Smooth muscle cell (in vitro differentiated cells): Measurements from ENCODE around the gene PADI4. TPM values are rescaled to one million over a fixed set of nuclear protein-coding genes. Genes with fewer than 3 reads are reported as not detected.

Source experiments
- DNase-seq: peaks from one replicate; lab custom pipeline; 2025; ENCODE audit not compliant: unreplicated experiment; lab: John Stamatoyannopoulos, UW
- H2AFZ ChIP-seq: fragments of 200-600 bp; sonication (generic); 2 replicates; pipeline ENCODE4 v1.6.0; 2016; ENCODE audit warnings: antibody characterized with exemption, low read depth, mild to moderate bottlenecking
- H3F3A ChIP-seq: fragments of 200-600 bp; sonication (generic); 2 replicates; pipeline ENCODE4 v1.6.0; 2017; ENCODE audit warnings: antibody characterized with exemption, low read depth
- H3K27ac ChIP-seq: fragments of 200-600 bp; sonication (generic); 2 replicates; pipeline ENCODE4 v1.5.1; 2016; ENCODE audit warnings: low read depth, mild to moderate bottlenecking
- H3K27me3 ChIP-seq: fragments of 200-600 bp; sonication (generic); 2 replicates; pipeline ENCODE4 v1.6.1; 2016; ENCODE audit warnings: low read depth, mild to moderate bottlenecking
- H3K36me3 ChIP-seq: fragments of 200-600 bp; sonication (generic); 2 replicates; pipeline ENCODE4 v1.5.1; 2016; ENCODE audit warnings: low read depth
- H3K4me1 ChIP-seq: fragments of 200-600 bp; sonication (generic); 2 replicates; pipeline ENCODE4 v1.5.1; 2016; ENCODE audit warnings: low read depth
- H3K4me2 ChIP-seq: fragments of 200-600 bp; sonication (generic); 2 replicates; pipeline ENCODE4 v1.6.0; 2016; ENCODE audit warnings: mild to moderate bottlenecking
- H3K4me3 ChIP-seq: fragments of 200-600 bp; sonication (generic); 2 replicates; pipeline ENCODE4 v1.5.1; 2016; ENCODE audit warnings: mild to moderate bottlenecking
- H3K79me2 ChIP-seq: fragments of 200-600 bp; sonication (generic); 2 replicates; pipeline ENCODE4 v1.6.0; 2016; ENCODE audit warnings: low read depth, mild to moderate bottlenecking
- H3K9ac ChIP-seq: fragments of 200-600 bp; sonication (generic); 2 replicates; pipeline ENCODE4 v1.6.0; 2016; ENCODE audit warnings: low read depth
- H3K9me3 ChIP-seq: fragments of 200-600 bp; sonication (generic); replicated peaks from 2 replicates; pipeline ENCODE4 v1.5.1; 2016; ENCODE audit warnings: low read depth
- H4K20me1 ChIP-seq: fragments of 200-600 bp; sonication (generic); 2 replicates; pipeline ENCODE4 v1.6.0; 2016; ENCODE audit warnings: low read depth
- WGBS: methylation state at CpG from one replicate; pipeline ENCODE4 v1.1.7; 2016; ENCODE audit warnings: low lambda C conversion rate; 5-methylcytosine and 5-hydroxymethylcytosine counted together
- polyA plus RNA-seq: library from polyadenylated mRNA; unstranded; fragments of >200 nt; fragmentation: Nextera tagmentation; extraction: Ambion mirVana; gene quantifications from 2 replicates; pipeline ENCODE4 v1.2.1, GENCODE V29; 2016
- total RNA-seq: library from RNA; depleted of rRNA; stranded (reverse); fragments of >200 nt; gene quantifications from 2 replicates; pipeline ENCODE4 v1.2.3, GENCODE V29; 2014
- TF ChIP-seq, protein P1 (sequence below): fragments of 200-600 bp; sonication (generic); IDR thresholded peaks from 2 replicates; pipeline ENCODE4 v1.5.1; 2017; ENCODE audit warnings: borderline replicate concordance, mild to moderate bottlenecking, antibody characterized with exemption; ENCODE audit not compliant: insufficient read depth, poor library complexity, severe bottlenecking

PADI4 gene
- total and polyA plus RNA-seq, 2 experiments from 2014 or later = not detected

DNA sequence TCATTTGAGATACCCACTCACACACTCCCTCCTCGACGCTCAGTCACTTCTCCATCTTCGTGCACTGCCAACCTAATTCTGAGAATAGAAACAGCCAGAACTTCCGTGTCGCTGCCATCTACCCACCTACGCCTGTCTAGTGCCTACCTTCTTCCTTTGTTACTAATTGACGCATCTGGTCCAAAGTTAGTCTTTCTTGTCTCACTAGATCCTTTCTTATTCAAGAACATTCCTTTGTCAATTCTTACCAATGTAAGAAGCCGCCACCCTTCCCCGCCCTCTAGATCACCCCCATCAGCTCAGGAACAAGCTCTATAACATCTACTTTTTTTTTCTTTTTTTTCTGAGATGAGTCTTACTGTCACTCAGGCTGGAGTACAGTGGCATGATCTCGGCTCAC, 67.7 kb downstream of the PADI4 start:
- DNase-seq = no peak
- no peak overlapping the region for H2AFZ ChIP-seq
- H3K27ac ChIP-seq = no peak overlapping the region
- H3K9ac ChIP-seq = no peak overlapping the region
- TF ChIP-seq, protein P1, sequence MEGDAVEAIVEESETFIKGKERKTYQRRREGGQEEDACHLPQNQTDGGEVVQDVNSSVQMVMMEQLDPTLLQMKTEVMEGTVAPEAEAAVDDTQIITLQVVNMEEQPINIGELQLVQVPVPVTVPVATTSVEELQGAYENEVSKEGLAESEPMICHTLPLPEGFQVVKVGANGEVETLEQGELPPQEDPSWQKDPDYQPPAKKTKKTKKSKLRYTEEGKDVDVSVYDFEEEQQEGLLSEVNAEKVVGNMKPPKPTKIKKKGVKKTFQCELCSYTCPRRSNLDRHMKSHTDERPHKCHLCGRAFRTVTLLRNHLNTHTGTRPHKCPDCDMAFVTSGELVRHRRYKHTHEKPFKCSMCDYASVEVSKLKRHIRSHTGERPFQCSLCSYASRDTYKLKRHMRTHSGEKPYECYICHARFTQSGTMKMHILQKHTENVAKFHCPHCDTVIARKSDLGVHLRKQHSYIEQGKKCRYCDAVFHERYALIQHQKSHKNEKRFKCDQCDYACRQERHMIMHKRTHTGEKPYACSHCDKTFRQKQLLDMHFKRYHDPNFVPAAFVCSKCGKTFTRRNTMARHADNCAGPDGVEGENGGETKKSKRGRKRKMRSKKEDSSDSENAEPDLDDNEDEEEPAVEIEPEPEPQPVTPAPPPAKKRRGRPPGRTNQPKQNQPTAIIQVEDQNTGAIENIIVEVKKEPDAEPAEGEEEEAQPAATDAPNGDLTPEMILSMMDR = no peak
- no peak overlapping the region for H3K4me2 ChIP-seq
- H3K27me3 ChIP-seq = no peaks in the 10 kb centered on the region
- no peak overlapping the region for H3K4me3 ChIP-seq
- no peaks in the 10 kb centered on the region for H3F3A ChIP-seq
- no peaks in the 10 kb centered on the region for H4K20me1 ChIP-seq
- no peaks in the 10 kb centered on the region for H3K9me3 ChIP-seq
- H3K36me3 ChIP-seq = no peaks in the 10 kb centered on the region
- WGBS = 94% methylated on average over 10 of the region's 10 CpGs
- no peaks in the 10 kb centered on the region for H3K4me1 ChIP-seq
- no peaks in the 10 kb centered on the region for H3K79me2 ChIP-seq

DNA sequence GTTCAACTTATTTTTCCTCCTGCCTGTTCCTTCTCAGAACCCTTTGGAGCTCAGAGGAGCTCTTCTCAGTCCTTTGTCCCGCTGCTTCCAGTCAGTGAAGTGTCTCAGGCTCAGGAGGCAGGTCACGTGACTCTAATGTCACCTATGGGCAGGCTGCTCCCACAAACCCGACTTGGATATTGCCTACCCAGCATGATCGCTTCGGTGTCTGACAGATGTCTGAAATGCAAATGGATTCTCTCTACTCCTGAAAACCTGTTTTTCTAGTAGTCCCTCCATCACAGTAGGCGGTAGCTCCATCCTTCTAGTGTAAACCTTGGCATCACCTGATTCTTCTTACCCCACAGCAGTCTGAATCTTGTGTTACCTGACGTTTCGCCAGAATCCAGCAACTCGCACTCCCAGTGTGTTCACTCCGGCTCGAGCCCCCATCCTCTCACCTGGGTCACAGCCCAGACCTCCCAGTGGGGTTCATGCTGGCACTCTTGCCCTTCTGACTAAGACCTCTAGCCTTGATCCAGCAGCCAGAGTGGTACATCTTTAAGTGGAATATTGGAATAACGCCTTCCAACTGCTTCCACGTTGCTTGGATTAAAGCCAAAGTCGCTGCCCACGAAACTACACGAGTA, 69.4 kb downstream of the PADI4 start:
- Histone ChIP-seq H3K27ac (no peak overlapping the region), H3K9me3 (no peaks in the 10 kb centered on the region), H3K9ac (no peak overlapping the region), H3K4me2 (no peak overlapping the region), H4K20me1 (no peaks in the 10 kb centered on the region), H2AFZ (no peak overlapping the region), H3K27me3 (no peaks in the 10 kb centered on the region), H3K36me3 (no peaks in the 10 kb centered on the region), H3K79me2 (no peaks in the 10 kb centered on the region), H3K4me3 (no peak overlapping the region), H3F3A (no peaks in the 10 kb centered on the region), H3K4me1 (no peaks in the 10 kb centered on the region)
- DNase-seq = no peak
- TF ChIP-seq, protein P1 = no peak
- WGBS = 55% methylated on average over 16 of the region's 16 CpGs

DNA sequence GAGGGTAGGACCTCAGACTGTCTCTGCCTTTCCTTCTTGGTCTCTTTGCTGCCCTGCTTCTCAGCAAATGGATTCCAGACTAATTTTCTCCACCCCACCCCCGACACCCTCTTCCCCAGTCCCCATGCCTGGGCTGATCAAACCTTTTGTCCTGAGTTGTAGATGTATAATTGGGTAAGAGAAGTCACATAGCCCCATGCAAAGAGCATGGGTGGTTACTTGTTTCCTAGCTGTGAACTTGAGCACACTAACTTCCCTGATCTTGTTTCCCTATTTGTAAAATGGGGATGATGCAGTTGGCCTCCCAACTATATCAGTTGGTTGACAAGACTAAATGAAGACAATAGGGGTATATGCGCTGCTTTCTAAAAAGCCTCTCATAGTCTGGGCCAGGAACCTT, 73.2 kb downstream of the PADI4 start:
- H3K79me2 ChIP-seq = no peaks in the 10 kb centered on the region
- H3K4me2 ChIP-seq = no peak overlapping the region
- H3K27me3 ChIP-seq = no peaks in the 10 kb centered on the region
- TF ChIP-seq, protein P1 = no peak
- 86% methylated on average over 2 of the region's 2 CpGs for WGBS
- no peak overlapping the region for H2AFZ ChIP-seq
- no peaks in the 10 kb centered on the region for H3K4me1 ChIP-seq
- H3K36me3 ChIP-seq = no peaks in the 10 kb centered on the region
- no peak overlapping the region for H3K4me3 ChIP-seq
- H3F3A ChIP-seq = no peaks in the 10 kb centered on the region
- H3K27ac ChIP-seq = no peak overlapping the region
- DNase-seq = no peak
- no peaks in the 10 kb centered on the region for H3K9me3 ChIP-seq
- no peak overlapping the region for H3K9ac ChIP-seq
- no peaks in the 10 kb centered on the region for H4K20me1 ChIP-seq

DNA sequence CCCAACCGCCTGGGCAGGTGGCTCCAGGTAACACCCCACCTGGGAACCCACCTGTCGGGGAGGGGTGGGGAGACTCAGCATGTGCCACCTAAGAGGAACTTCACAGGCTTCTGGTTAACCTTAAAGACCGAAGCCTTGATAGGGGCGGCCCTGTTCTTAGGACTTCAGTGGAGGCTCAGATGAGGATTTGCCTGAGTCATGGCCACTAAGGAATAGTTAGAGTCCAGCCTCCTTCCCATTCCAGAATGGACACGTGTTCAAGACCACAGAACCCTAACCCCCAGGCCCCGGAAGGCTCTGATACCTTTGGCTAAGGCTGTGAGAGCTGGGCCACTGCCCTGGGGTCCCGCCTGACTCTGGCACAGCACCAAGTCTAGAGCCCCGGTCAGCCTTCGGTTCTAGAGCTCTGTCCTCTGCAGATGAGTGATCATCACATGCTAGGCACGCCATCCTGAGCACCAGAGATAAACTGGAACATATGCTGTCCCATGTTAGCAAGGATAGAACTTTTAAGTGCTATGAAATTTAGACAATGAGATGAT, 84.3 kb downstream of the PADI4 start:
- peaks cover 9% of the 10 kb centered on the region for H3K27me3 ChIP-seq
- no peak overlapping the region for H3K9ac ChIP-seq
- H4K20me1 ChIP-seq = no peaks in the 10 kb centered on the region
- no peak overlapping the region for H3K4me2 ChIP-seq
- 82% methylated on average over 10 of the region's 10 CpGs for WGBS
- DNase-seq = no peak
- H3F3A ChIP-seq = no peaks in the 10 kb centered on the region
- TF ChIP-seq, protein P1 = no peak
- H2AFZ ChIP-seq = no peak overlapping the region
- H3K36me3 ChIP-seq = no peaks in the 10 kb centered on the region
- H3K4me1 ChIP-seq = no peaks in the 10 kb centered on the region
- H3K27ac ChIP-seq = no peak overlapping the region
- H3K4me3 ChIP-seq = no peak overlapping the region
- no peaks in the 10 kb centered on the region for H3K79me2 ChIP-seq
- no peaks in the 10 kb centered on the region for H3K9me3 ChIP-seq
